H1 (cell line): Measurements from ENCODE around the gene SHISAL1. TPM values are rescaled to one million over a fixed set of nuclear protein-coding genes. Genes with fewer than 3 reads are reported as not detected.

ENCODE experiments used
- CTCF ChIA-PET: fragments of 300-600 bp; sonication (Branson Sonifier 250); formaldehyde crosslinking; loops from one replicate; lab custom pipeline; 2021; ENCODE audit not compliant: partially characterized antibody; lab: Charles Lee
- POLR2A ChIA-PET: fragments of 300-600 bp; sonication (Branson Sonifier 250); formaldehyde crosslinking; loops from one replicate; lab custom pipeline; 2021; ENCODE audit warnings: inconsistent platforms; ENCODE audit not compliant: partially characterized antibody; lab: Charles Lee
- DNase-seq, 2 experiments: peaks; one replicate each; pipeline versions ENCODE4 v3.0.0 to v3.0.0-alpha.2; 2010 to 2022; ENCODE audit warnings: low spot score in 2 of 2, low read depth in 1 of 2, mixed read lengths in 1 of 2
- FAIRE-seq: peaks from 2 replicates; lab custom pipeline; 2011; peaks lifted over from hg19 to GRCh38; lab: Jason Lieb, UNC
- H2AFZ ChIP-seq: 2 replicates; pipeline ENCODE4 v1.8.1; 2012; ENCODE audit warnings: low read length, inconsistent platforms
- H2AK5ac ChIP-seq: 2 replicates; pipeline ENCODE4 v1.6.1; 2013; ENCODE audit warnings: low read depth, low read length
- H2BK120ac ChIP-seq: replicated peaks from 2 replicates; pipeline ENCODE3; 2013; ENCODE audit warnings: low read depth, low read length, inconsistent platforms
- H2BK12ac ChIP-seq: 2 replicates; pipeline ENCODE4 v1.6.1; 2013; ENCODE audit warnings: low read depth, low read length
- H2BK15ac ChIP-seq: 2 replicates; pipeline ENCODE4 v1.6.1; 2013; ENCODE audit warnings: low read length
- H2BK20ac ChIP-seq: 2 replicates; pipeline ENCODE4 v1.6.1; 2013; ENCODE audit warnings: low read length
- H2BK5ac ChIP-seq: 2 replicates; pipeline ENCODE4 v1.6.1; 2013; ENCODE audit warnings: low read depth, low read length
- H3K14ac ChIP-seq: 2 replicates; pipeline ENCODE4 v1.6.1; 2013; ENCODE audit warnings: inconsistent platforms; ENCODE audit not compliant: insufficient read length
- H3K18ac ChIP-seq: 2 replicates; pipeline ENCODE4 v1.6.1; 2013; ENCODE audit warnings: low read length; ENCODE audit errors: extremely low read depth
- H3K23ac ChIP-seq: 2 replicates; pipeline ENCODE4 v1.6.1; 2013; ENCODE audit warnings: inconsistent platforms; ENCODE audit not compliant: insufficient read length
- H3K23me2 ChIP-seq: 2 replicates; pipeline ENCODE4 v1.6.1; 2013; ENCODE audit warnings: low read depth, low read length
- H3K27ac ChIP-seq: 2 replicates; pipeline ENCODE4 v1.6.1; 2011; ENCODE audit warnings: low read depth, low read length, inconsistent platforms
- H3K27me3 ChIP-seq, 4 experiments: replicated peaks in 1 of 4; 1 replicate in 1 of 4; 2 replicates in 3 of 4; pipeline versions ENCODE4 v1.6.1 to v1.8.1; 2011 to 2013; ENCODE audit warnings: low read length in 3 of 4, mild to moderate bottlenecking in 3 of 4, inconsistent platforms in 2 of 4, mixed read lengths in 2 of 4, moderate library complexity in 1 of 4; ENCODE audit not compliant: control insufficient read depth in 3 of 4, insufficient read depth in 3 of 4; ENCODE audit errors: extremely low read depth in 1 of 4
- H3K36me3 ChIP-seq, 4 experiments: 2 replicates each; pipeline versions ENCODE4 v1.6.1 to v1.8.1; 2011 to 2013; ENCODE audit warnings: mild to moderate bottlenecking in 4 of 4, low read length in 3 of 4, moderate library complexity in 2 of 4, control low read depth in 1 of 4, inconsistent platforms in 1 of 4; ENCODE audit not compliant: insufficient read depth in 4 of 4, control insufficient read depth in 2 of 4
- H3K4ac ChIP-seq: replicated peaks from 2 replicates; pipeline ENCODE3; 2013; ENCODE audit warnings: low read length, low read depth, mixed read lengths, inconsistent platforms; ENCODE audit not compliant: insufficient read length
- H3K4me1 ChIP-seq, 4 experiments: replicated peaks in 1 of 4; 1 replicate in 1 of 4; 2 replicates in 3 of 4; pipeline versions ENCODE4 v1.6.1 to v1.8.1; 2011 to 2013; ENCODE audit warnings: low read length in 3 of 4, inconsistent platforms in 2 of 4, mixed read lengths in 1 of 4; ENCODE audit not compliant: insufficient read depth in 4 of 4, control insufficient read depth in 3 of 4
- H3K4me2 ChIP-seq, 2 experiments: 2 replicates each; pipeline versions ENCODE4 v1.6.1 to v1.8.1; 2011 to 2013; ENCODE audit warnings: low read depth in 2 of 2, low read length in 2 of 2, control low read depth in 1 of 2, inconsistent platforms in 1 of 2, mild to moderate bottlenecking in 1 of 2; ENCODE audit not compliant: insufficient read depth in 1 of 2
- H3K4me3 ChIP-seq, 4 experiments: fragments of 200-600, 300-600 bp in 1 of 4; sonication (generic), shearing (Covaris generic), sonication (Bioruptor Twin) in 1 of 4; 2 replicates each; pipeline versions ENCODE4 v1.5.1 to v1.8.1; 2011 to 2016; ENCODE audit warnings: low read length in 4 of 4, low read depth in 3 of 4, control low read depth in 2 of 4, inconsistent platforms in 2 of 4, mild to moderate bottlenecking in 2 of 4, mixed read lengths in 1 of 4, moderate library complexity in 1 of 4; ENCODE audit not compliant: insufficient read depth in 2 of 4; ENCODE audit errors: extremely low read depth in 1 of 4
- H3K56ac ChIP-seq: replicated peaks from 2 replicates; pipeline ENCODE3; 2013; ENCODE audit warnings: low read depth, mild to moderate bottlenecking, mixed read lengths, low read length, inconsistent platforms; ENCODE audit not compliant: insufficient read length
- H3K79me1 ChIP-seq: 2 replicates; pipeline ENCODE4 v1.6.1; 2013; ENCODE audit warnings: low read depth, low read length, control low read depth
- H3K79me2 ChIP-seq, 2 experiments: 2 replicates each; pipeline versions ENCODE4 v1.6.1 to v1.8.1; 2012 to 2013; ENCODE audit warnings: low read length in 2 of 2, mild to moderate bottlenecking in 2 of 2, inconsistent platforms in 1 of 2; ENCODE audit not compliant: insufficient read depth in 2 of 2, control insufficient read depth in 1 of 2
- H3K9ac ChIP-seq, 4 experiments: replicated peaks in 1 of 4; 1 replicate in 1 of 4; 2 replicates in 3 of 4; pipeline versions ENCODE4 v1.6.1 to v1.8.1; 2011 to 2013; ENCODE audit warnings: low read depth in 3 of 4, low read length in 3 of 4, control low read depth in 2 of 4, mild to moderate bottlenecking in 2 of 4, moderate library complexity in 2 of 4, inconsistent platforms in 1 of 4; ENCODE audit errors: extremely low read depth in 1 of 4
- H3K9me3 ChIP-seq, 2 experiments: 2 replicates each; pipeline versions ENCODE4 v1.6.1 to v1.8.1; 2012 to 2013; ENCODE audit warnings: mild to moderate bottlenecking in 2 of 2, moderate library complexity in 2 of 2, control low read depth in 1 of 2, inconsistent platforms in 1 of 2, low read depth in 1 of 2, low read length in 1 of 2, mixed read lengths in 1 of 2; ENCODE audit not compliant: insufficient read depth in 2 of 2
- H4K20me1 ChIP-seq, 2 experiments: replicated peaks in 1 of 2; 2 replicates each; pipeline versions ENCODE3 to v1.8.1; 2011 to 2013; ENCODE audit warnings: inconsistent platforms in 2 of 2, low read length in 2 of 2, mild to moderate bottlenecking in 1 of 2; ENCODE audit not compliant: insufficient read depth in 2 of 2, control insufficient read depth in 1 of 2
- H4K5ac ChIP-seq: 2 replicates; pipeline ENCODE4 v1.6.1; 2013; ENCODE audit warnings: low read length, low read depth, mixed read lengths, inconsistent platforms; ENCODE audit not compliant: insufficient read length
- H4K8ac ChIP-seq: 2 replicates; pipeline ENCODE4 v1.8.0; 2013; ENCODE audit warnings: mild to moderate bottlenecking, moderate library complexity, low read length, inconsistent platforms; ENCODE audit not compliant: insufficient read depth; ENCODE audit errors: extremely low read depth
- H4K91ac ChIP-seq: replicated peaks from 2 replicates; pipeline ENCODE3; 2013; ENCODE audit warnings: low read length, mixed read lengths, inconsistent platforms; ENCODE audit not compliant: insufficient read length
- CEBPB ChIP-seq: IDR thresholded peaks from 2 replicates; pipeline ENCODE4 v1.6.1; 2012; ENCODE audit warnings: low read depth, low read length
- CHD2 ChIP-seq: IDR thresholded peaks from 2 replicates; pipeline ENCODE4 v1.6.1; 2012; ENCODE audit warnings: low read length, improper control_type of control experiment
- HDAC6 ChIP-seq: IDR thresholded peaks from one replicate; pipeline ENCODE4 v1.7.1; 2012; ENCODE audit warnings: low read depth, mild to moderate bottlenecking, inconsistent platforms, low read length, moderate library complexity
- JUN ChIP-seq: IDR thresholded peaks from 2 replicates; pipeline ENCODE4 v1.6.1; 2011; ENCODE audit warnings: low read depth, mild to moderate bottlenecking, improper control_type of control experiment, low read length
- KDM1A ChIP-seq: fragments of 200-600, 300-600 bp; sonication (generic); IDR thresholded peaks from 2 replicates; pipeline ENCODE4 v1.7.1; 2016; ENCODE audit warnings: mild to moderate bottlenecking, low read length, borderline replicate concordance
- PHF8 ChIP-seq: fragments of 200-600 bp; sonication (generic); conservative IDR thresholded peaks from 2 replicates; pipeline ENCODE4 v1.7.1; 2012; ENCODE audit warnings: low read depth, mild to moderate bottlenecking, inconsistent platforms, low read length, moderate library complexity
- SP1 ChIP-seq: IDR thresholded peaks from 2 replicates; pipeline ENCODE4 v1.6.1; 2011; ENCODE audit warnings: low read depth, low read length
- WGBS, 2 experiments: shearing (Covaris generic) in 1 of 2; methylation state at CpG; one replicate each; pipeline versions ENCODE4 v1.1.6 to v1.1.7; 2013 to 2015; ENCODE audit warnings: low lambda C conversion rate in 2 of 2, mixed read lengths in 2 of 2, inconsistent platforms in 1 of 2, low coverage in 1 of 2, missing lambda C conversion rate in 1 of 2; ENCODE audit not compliant: insufficient replicate concordance in 2 of 2, insufficient coverage in 1 of 2, insufficient read length in 1 of 2; ENCODE audit errors: extremely low coverage in 1 of 2, missing lambda C conversion rate in 1 of 2; 5-methylcytosine and 5-hydroxymethylcytosine counted together
- polyA plus RNA-seq, 7 experiments: library from polyadenylated mRNA; depleted of rRNA in 3 of 7; stranded (reverse) in 5 of 7; unstranded in 2 of 7; fragments of >200 nt in 5 of 7; fragments of 200-250 nt in 2 of 7; gene quantifications; 1 replicate in 5 of 7; 2 replicates in 1 of 7; 4 replicates in 1 of 7; pipeline versions ENCODE4 v1.2.1 to v1.2.3, GENCODE V29; 2011 to 2013; ENCODE audit warnings: missing spikeins in 2 of 7, mixed read lengths in 2 of 7
- total RNA-seq: library from RNA; stranded (reverse); fragmentation: NEBNext Ultra II Directional; extraction: Animal tissue kit (Norgen Biotek cat#: 25700); gene quantifications from 2 replicates; pipeline ENCODE4 v1.2.1, GENCODE V29; 2021
- TF ChIP-seq, protein P1 (sequence below): IDR thresholded peaks from 2 replicates; pipeline ENCODE4 v1.6.1; 2011; ENCODE audit warnings: low read length, improper control_type of control experiment

The SHISAL1 gene
- total and polyA plus RNA-seq, 2 of the 8 experiments (the other 6 are each of a cell fraction or from before 2014, with no cell fraction given), result 3.7 to 5.8 TPM

DNA sequence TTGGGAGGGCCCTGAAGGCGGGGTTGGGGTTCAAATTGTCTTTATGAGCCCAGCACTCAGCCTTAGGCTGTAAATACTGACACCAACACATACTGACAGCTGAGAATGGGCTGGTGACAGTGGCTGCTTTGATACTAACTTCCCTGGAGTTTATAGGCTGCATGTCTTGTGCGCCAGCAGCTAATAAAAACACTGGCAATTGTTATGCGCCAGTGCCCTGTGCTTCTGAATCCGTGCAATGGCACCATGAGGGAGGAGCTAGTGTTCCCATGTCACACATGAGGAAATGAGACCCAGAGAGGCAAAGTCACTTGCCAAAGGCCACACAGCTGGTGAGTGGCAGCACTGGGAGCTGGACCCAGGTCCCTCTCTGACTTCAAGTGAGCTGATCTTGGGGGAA lies 23.8 kb downstream of the SHISAL1 start:
- H3K79me2 ChIP-seq, result no peaks in the 10 kb centered on the region
- H3K36me3 ChIP-seq, result no peaks in the 10 kb centered on the region
- DNase-seq, result no peak
- no peaks in the 10 kb centered on the region for H4K20me1 ChIP-seq
- peaks cover 2 to 20% (median 10%) of the 10 kb centered on the region in 4 experiments for H3K4me1 ChIP-seq
- H3K56ac ChIP-seq, result no peak overlapping the region
- no peaks in the 10 kb centered on the region for H3K9me3 ChIP-seq
- no peak overlapping the region for H3K4ac ChIP-seq
- no peak overlapping the region for H3K4me3 ChIP-seq
- no peak overlapping the region for H3K23ac ChIP-seq
- no peaks in the 10 kb centered on the region for H3K79me1 ChIP-seq
- peak overlapping the region; percentile 47 for H2BK120ac ChIP-seq
- H2BK12ac ChIP-seq, result peak overlapping the region; percentile 80; the same call in 1 of the 2 replicates
- TF ChIP-seq CEBPB (no peak), KDM1A (no peak), HDAC6 (no peak), PHF8 (no peak), CHD2 (no peak), JUN (no peak), SP1 (no peak)
- TF ChIP-seq, protein P1, sequence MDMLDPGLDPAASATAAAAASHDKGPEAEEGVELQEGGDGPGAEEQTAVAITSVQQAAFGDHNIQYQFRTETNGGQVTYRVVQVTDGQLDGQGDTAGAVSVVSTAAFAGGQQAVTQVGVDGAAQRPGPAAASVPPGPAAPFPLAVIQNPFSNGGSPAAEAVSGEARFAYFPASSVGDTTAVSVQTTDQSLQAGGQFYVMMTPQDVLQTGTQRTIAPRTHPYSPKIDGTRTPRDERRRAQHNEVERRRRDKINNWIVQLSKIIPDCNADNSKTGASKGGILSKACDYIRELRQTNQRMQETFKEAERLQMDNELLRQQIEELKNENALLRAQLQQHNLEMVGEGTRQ, result no peak
- H3K27ac ChIP-seq, result no peak overlapping the region
- H3K18ac ChIP-seq, result no peak overlapping the region; the same call in 1 of the 2 replicates
- H2AFZ ChIP-seq, result no peak overlapping the region
- no peak overlapping the region; the same call in 1 of the 2 replicates for H2AK5ac ChIP-seq
- no peak for FAIRE-seq
- H2BK20ac ChIP-seq, result no peak overlapping the region
- H4K91ac ChIP-seq, result peak overlapping the region; percentile 34
- H3K27me3 ChIP-seq, result no peaks in the 10 kb centered on the region; a peak in 1 of 7 replicates
- H2BK5ac ChIP-seq, result peak overlapping the region; percentile 91
- no peaks in the 10 kb centered on the region for H3K23me2 ChIP-seq
- peak overlapping the region; percentile 88; the same call in 1 of the 2 replicates for H2BK15ac ChIP-seq
- WGBS, 2 experiments, result 79% methylated on average over 4 of the region's 4 CpGs; no CpG with 5 or more reads in 1 of the 2 experiments
- H3K9ac ChIP-seq, result no peak overlapping the region
- H4K8ac ChIP-seq, result no peak overlapping the region
- POLR2A ChIA-PET, result no interaction called here
- no peak overlapping the region for H3K14ac ChIP-seq
- no peak overlapping the region for H4K5ac ChIP-seq
- no peak overlapping the region for H3K4me2 ChIP-seq
- CTCF ChIA-PET, result interaction anchor here (0.6 to 2.5 kb wide), 5 partner anchors 42 to 1576 kb away, joined by 3 to 5 read pairs (median 4); partner anchors contain the start of gene PARVG
